GM19328 (cell line): ENCODE measurements around the gene HCN3.

Experiments used
- ATAC-seq: cut with Tn5 transposase; IDR thresholded peaks from one replicate; pipeline ENCODE4 v1.9.1; 2021; ENCODE audit warnings: mild to moderate bottlenecking, moderate library complexity; ENCODE audit not compliant: unreplicated experiment

HCN3 gene

DNA sequence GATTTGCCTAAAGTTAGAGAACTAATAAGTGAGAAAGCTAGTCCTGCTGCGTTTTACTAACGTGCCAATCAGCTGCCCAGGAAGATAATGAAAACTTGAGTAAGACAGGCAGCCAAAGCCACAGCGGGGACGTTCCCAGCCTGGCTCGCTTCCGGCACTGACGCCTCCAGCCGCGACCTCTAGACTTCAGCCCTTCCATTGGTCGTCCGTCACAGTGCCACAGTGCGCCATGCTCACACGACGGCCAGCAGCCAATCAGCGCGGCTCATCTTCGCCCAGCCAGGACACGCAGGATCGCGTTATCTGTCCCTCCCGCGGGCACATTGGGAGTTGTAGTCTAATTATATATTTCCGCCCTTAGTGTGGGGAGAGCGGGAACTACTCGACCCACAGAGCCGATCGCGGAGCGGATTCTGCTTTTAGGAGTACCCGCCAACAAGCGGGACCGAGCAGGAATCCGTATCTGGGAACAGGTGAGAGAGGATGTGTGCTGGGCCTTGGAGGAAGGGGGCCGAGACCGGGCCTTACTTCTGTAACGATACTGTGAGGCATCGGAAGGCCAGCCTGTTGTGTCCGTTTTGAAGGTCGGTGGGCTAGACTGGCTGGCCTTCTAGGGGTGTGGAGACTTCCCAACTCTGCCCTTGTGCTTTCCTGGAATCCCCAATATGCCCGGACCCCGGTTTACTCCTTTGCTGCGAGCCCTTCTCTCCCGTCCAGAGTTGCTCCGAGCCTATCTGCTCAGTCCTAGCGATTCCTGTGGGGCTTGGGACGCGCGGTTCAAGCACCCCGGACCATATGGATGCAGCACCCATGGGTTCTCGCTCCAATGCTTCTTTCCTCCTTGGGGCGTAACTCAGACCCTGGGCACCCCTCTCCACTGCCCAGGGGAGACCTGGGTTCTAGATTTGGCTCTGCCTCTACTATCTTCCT, 31.5 kb downstream of the HCN3 start, which contains the start of gene FDPS:
Gene FDPS, plus strand, starts transcription at position 374 of the 930 bp plus-strand sequence. CDS start 924 bp downstream, outside the sequence.
- ATAC-seq, result peak; percentile 95

DNA sequence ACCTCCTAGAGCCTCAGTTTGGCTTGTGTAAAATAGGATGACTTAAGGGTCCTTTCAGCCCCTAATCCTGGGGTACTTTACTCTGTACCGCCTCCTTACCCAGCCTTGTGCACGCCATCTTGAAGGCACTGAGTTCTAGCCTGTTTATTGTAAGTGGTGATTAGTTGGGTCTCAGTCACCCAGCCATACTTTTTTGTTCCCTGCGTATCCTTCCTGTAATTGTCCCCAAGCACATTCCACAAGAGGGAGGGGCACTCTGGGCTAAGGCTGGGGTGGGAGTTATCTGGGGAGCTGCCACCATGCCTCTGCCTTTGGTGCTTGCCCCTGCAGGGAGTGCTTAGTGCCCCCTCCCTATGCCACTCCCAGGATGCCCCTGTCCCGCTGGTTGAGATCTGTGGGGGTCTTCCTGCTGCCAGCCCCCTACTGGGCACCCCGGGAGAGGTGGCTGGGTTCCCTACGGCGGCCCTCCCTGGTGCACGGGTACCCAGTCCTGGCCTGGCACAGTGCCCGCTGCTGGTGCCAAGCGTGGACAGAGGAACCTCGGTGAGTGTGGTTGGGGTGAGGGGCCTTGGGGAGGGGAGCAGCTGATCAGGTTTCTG, 32.3 kb downstream of the HCN3 start:
- ATAC-seq, result no peak

GRCh38 chr1:155313261-155313660, 36.0 kb downstream of the HCN3 start:
- ATAC-seq, result no peak

DNA sequence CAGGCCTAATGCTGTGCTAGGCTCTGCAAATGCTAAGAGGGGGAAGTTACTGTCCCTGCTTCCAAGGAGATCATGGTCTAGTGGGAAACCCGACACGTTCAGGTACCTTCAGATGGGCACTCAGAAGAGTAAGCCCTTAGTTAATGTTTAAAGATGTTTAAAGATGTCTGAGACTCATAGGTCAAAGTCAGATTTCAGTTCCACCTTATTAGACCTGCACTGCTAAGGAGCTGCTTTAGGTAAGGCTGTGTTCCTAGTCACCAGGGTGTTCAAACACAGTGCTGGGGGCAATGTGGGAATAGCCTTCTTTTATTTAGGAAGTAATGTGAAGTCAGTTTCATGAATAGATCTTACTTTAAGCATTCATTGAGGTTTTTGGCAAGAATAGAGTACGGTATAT, 39.7 kb downstream of the HCN3 start:
- ATAC-seq, result no peak

DNA sequence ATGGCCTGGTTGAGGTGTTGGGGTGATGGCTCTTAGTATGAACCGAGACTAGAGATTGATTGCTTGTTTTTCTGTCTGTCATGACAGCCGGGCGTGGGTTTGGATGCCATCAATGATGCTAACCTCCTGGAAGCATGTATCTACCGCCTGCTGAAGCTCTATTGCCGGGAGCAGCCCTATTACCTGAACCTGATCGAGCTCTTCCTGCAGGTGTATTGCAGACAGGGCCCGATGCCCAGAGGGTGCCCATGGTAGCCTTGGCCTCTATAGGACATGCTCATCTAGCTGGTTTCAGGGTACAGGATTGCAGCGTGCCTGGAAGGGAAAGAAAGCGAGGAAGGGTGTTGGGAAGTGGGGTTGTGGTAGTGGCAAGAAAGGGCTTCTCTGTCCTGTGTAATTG, 40.8 kb downstream of the HCN3 start:
- no peak for ATAC-seq

- no peak for ATAC-seq
These were observed 42.3 kb downstream of the HCN3 start for GRCh38 chr1:155319536-155319935.

- no peak for ATAC-seq
These were observed 43.0 kb downstream of the HCN3 start for GRCh38 chr1:155320252-155320651.

GRCh38 chr1:155320661-155321617, 43.7 kb downstream of the HCN3 start, which contains the start of gene RUSC1:
TSS of gene RUSC1 (plus strand) at chr1:155320894. CDS start at chr1:155321774, 880 bp downstream.
- no peak for ATAC-seq

GRCh38 chr1:155321639-155322503, 44.6 kb downstream of the HCN3 start:
- ATAC-seq, result no peak

GRCh38 chr1:155322571-155322952, 45.3 kb downstream of the HCN3 start:
- no peak for ATAC-seq

- peak; percentile 38 for ATAC-seq
These were observed 45.9 kb downstream of the HCN3 start for GRCh38 chr1:155322953-155323728.

GRCh38 chr1:155323729-155324036, 46.4 kb downstream of the HCN3 start:
- ATAC-seq, result peak; percentile 46

DNA sequence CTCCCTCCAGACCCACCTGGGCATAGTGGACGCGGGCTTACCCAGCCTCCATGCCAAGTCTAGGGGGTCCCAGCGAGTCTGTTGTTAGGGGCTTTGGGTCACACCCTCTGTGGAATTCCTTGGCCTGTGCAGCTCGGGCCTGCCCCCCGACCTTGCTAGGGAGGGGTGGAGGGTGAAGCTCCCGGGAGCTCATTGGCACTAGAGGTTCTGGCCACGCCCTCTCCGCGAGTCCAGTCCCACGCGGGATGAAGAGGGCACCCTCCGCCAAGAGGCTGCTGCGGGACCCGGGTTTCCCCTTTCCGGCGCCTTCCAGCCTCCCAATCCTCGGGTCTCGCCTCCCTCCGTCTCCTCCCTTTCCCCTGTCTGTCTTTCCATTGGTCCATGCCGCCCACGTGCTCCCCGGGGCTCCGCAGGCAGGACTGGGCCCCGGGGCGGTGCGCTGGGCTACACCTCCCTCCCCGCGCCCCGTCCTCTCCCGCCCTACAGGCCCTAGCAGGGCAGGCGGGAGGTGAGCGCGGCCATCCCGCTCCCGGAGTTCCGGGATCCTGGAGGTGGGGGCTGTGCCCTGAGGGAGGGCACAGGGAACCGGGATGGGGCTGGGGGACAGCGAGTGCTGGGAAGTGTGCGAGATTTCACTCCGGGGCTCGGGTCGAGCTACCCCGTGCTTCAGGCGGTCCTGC, 46.9 kb downstream of the HCN3 start:
- ATAC-seq, result peak; percentile 61

- no peak for ATAC-seq
These were observed 47.7 kb downstream of the HCN3 start for GRCh38 chr1:155324717-155325602.

DNA sequence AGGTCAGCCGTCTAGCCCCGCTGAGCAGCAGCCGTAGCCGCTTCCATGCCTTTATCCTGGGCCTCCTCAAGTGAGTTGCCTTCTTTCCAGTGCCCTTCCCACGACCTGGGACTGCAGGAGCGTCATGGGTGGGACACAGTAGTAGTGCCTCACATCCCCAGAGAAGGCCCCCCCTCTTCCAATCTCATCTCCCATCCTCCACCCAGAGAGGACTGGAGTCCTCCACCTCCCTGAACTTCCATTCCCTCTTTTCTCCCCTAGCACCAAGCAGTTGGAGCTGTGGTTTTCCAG, 48.3 kb downstream of the HCN3 start:
- ATAC-seq, result no peak

DNA sequence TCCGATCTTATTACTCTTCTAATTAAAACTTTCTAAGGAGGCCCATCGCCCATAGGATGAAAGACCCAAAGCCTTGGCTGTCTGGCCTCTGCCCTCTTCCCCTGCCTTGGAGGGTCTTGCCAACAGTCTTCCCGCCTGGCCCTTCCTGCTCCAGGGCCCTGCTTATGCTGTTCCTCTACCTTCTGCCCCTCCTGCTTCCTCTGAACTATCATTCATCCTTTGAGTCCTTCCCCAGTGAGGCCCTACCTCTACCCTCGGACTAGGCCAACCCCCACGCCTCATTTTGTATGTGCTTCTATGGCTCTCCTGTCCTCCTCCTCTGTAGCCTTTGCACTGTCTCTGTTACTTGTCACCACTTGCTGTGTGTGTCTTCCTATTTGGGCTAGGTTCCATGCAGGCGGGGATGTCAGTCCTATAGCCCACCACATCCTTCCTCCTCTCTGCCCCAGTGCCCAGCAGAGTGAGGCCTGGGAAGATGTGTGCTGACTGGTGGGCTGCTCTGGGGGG, 48.8 kb downstream of the HCN3 start:
- no peak for ATAC-seq

- no peak for ATAC-seq
These were observed 49.4 kb downstream of the HCN3 start for GRCh38 chr1:155326631-155327037.

DNA sequence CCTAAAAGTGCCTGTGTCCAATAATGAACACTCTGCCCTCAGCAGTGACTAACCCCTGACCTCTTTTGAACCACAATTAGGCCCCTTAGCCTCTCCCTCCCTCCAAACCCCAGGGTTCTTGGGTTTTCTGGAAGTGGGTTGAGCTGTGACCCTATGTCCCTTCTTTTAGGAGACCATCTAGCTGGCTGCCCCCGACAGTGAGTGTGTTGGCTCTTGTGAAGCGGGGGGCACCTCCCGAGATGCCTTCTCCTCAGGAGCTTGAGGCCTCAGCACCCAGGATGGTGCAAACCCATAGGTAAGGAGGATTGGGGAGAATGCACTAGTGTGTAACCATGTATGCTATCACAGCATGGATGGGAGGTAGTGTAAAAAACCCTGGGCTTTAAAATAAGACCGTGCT, 50.7 kb downstream of the HCN3 start:
- ATAC-seq, result no peak
